ENCODE data around the gene SLC29A1. TPM values are rescaled to one million over a fixed set of nuclear protein-coding genes. Genes with fewer than 3 reads are reported as not detected.

Gene SLC29A1
- total RNA-seq, 1 experiment from 2014 or later, result 108 TPM

DNA sequence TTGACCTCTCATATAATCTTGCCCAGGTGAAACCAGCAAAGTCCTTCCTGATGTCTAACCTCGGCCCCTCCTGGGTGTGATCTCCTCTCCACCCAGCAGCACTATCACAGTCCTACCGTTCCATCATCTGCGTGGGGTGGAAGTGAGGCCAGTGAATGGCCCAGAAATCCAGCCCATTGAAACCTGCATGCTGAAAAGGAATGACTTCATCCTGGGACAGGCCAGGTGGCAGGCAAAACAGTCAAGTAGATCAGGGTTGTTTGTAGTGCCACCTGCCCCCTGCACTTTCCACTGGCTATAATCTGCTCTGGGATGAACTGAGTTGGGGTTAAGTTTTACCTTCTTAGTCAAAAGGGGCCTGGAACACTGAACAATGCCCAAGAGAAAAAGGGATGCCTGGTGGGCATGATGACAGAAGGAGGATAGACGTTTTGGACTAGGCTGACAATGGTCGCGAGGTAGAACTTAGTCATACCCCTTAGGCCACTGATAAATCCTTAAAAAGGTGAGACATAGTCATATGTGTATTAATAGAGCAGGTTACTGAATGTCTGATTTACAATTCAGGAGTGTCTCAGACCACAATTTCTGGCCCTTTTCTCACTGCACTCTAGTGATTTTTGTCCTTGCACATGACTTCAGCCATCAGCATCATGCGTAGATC, 15.4 kb downstream of the SLC29A1 start:
- no TSS peak for BruUV-seq (replicated peaks)
- no peak for DNase-seq (ENCODE audit: low spot score)
- intact Hi-C loops (cut with micrococcal nuclease; ENCODE audit: unreplicated experiment), result loop anchor here (1.0 kb wide), 1 partner anchor 67 kb away; no protein-coding TSS in a partner anchor
- H3K9me3 ChIP-seq (ENCODE audit: low read depth, low read length, poor library complexity, severe bottlenecking), result no peaks in the 10 kb centered on the region
- H3K27me3 ChIP-seq (replicated peaks; ENCODE audit: insufficient read depth, low read depth, low read length, poor library complexity), result no peaks in the 10 kb centered on the region
- H3K4me1 ChIP-seq (ENCODE audit: insufficient read depth, low read length, poor library complexity, severe bottlenecking), result peaks cover 10% of the 10 kb centered on the region
- TF ChIP-seq, protein P1, sequence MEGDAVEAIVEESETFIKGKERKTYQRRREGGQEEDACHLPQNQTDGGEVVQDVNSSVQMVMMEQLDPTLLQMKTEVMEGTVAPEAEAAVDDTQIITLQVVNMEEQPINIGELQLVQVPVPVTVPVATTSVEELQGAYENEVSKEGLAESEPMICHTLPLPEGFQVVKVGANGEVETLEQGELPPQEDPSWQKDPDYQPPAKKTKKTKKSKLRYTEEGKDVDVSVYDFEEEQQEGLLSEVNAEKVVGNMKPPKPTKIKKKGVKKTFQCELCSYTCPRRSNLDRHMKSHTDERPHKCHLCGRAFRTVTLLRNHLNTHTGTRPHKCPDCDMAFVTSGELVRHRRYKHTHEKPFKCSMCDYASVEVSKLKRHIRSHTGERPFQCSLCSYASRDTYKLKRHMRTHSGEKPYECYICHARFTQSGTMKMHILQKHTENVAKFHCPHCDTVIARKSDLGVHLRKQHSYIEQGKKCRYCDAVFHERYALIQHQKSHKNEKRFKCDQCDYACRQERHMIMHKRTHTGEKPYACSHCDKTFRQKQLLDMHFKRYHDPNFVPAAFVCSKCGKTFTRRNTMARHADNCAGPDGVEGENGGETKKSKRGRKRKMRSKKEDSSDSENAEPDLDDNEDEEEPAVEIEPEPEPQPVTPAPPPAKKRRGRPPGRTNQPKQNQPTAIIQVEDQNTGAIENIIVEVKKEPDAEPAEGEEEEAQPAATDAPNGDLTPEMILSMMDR (conservative IDR thresholded peaks at IDR 0.05; ENCODE audit: low read depth, low read length), result no peak
- H3K4me3 ChIP-seq (ENCODE audit: low read depth, low read length, poor library complexity, severe bottlenecking), result no peak overlapping the region
- ChIA-PET POLR2A (ENCODE audit: low non-redundant PET) (no interaction called here), CTCF (interaction anchor here (1.3 kb wide), 1 partner anchor 13 kb away, joined by 11 read pairs; no protein-coding TSS in a partner anchor)
- no peak overlapping the region for H3K27ac ChIP-seq (ENCODE audit: low read depth, low read length, poor library complexity, severe bottlenecking)
- H3K36me3 ChIP-seq (ENCODE audit: insufficient read depth, low read length, poor library complexity, severe bottlenecking), result no peaks in the 10 kb centered on the region

DNA sequence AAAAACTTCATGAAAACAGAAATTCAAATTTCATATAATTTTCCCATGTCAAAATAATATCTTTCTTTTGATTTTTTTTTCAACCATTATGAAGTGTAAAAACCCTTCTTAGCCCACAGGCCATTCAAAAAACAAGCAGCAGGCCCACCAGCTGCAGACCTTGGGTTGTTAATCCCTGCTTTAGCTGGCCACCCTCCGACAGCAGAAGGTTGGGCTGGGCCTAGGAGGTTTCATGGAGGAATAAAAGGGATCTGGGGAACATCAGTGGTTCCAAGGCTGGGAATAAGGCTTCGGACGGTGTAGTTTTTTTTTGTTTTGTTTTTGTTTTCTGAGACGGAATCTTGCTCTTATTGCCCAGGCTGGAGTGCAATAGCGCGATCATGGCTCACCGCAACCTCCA, 19.9 kb downstream of the SLC29A1 start:
- no TSS peak for BruUV-seq (replicated peaks)
- H3K27me3 ChIP-seq (replicated peaks; ENCODE audit: insufficient read depth, low read depth, low read length, poor library complexity), result no peaks in the 10 kb centered on the region
- no peaks in the 10 kb centered on the region for H3K9me3 ChIP-seq (ENCODE audit: low read depth, low read length, poor library complexity, severe bottlenecking)
- H3K4me3 ChIP-seq (ENCODE audit: low read depth, low read length, poor library complexity, severe bottlenecking), result no peak overlapping the region
- ChIA-PET POLR2A (ENCODE audit: low non-redundant PET) (no interaction called here), CTCF (interaction anchor here (0.7 kb wide), 1 partner anchor 36 kb away, joined by 9 read pairs; no protein-coding TSS in a partner anchor)
- no peak for DNase-seq (ENCODE audit: low spot score)
- H3K36me3 ChIP-seq (ENCODE audit: insufficient read depth, low read length, poor library complexity, severe bottlenecking), result peaks cover 5% of the 10 kb centered on the region
- H3K4me1 ChIP-seq (ENCODE audit: insufficient read depth, low read length, poor library complexity, severe bottlenecking), result no peaks in the 10 kb centered on the region
- TF ChIP-seq, protein P1 (conservative IDR thresholded peaks at IDR 0.05; ENCODE audit: low read depth, low read length), result no peak
- TF ChIP-seq EZH2 (IDR thresholded peaks at IDR 0.05; ENCODE audit: borderline replicate concordance, low read depth, low read length, poor library complexity, severe bottlenecking), result no peak
- no peak overlapping the region for H3K27ac ChIP-seq (ENCODE audit: low read depth, low read length, poor library complexity, severe bottlenecking)
- intact Hi-C loops (cut with micrococcal nuclease; ENCODE audit: unreplicated experiment), result no loop called here

DNA sequence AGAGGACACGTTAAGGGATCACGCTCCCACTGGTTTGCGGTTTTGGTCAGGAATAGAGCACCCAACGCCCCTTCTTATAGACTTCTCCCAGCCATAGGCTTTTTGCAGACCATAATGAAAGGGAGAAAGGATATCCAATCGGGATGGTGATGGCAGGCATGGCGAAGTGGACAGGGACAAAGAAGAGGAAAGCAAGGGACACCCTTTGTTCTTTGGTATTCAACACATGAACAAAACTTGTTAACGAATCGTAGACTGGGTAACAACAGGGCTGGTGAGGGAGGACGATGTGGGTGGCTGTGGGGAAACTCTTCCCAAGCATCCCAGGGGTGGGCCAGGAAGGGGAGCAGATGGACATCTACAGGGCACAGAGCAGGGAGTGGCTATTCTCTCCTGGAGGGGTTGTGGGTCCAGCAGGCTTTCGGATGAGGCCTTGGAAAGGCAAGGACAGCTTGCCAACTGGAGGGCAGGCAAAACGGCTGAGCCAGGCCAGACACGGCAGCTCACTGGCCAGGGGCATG, 22.1 kb downstream of the SLC29A1 start:
- H3K27ac ChIP-seq (ENCODE audit: low read depth, low read length, poor library complexity, severe bottlenecking), result no peak overlapping the region
- no TSS peak for BruUV-seq (replicated peaks)
- ChIA-PET POLR2A (ENCODE audit: low non-redundant PET) (no interaction called here), CTCF (no interaction called here)
- no peaks in the 10 kb centered on the region for H3K27me3 ChIP-seq (replicated peaks; ENCODE audit: insufficient read depth, low read depth, low read length, poor library complexity)
- intact Hi-C loops (cut with micrococcal nuclease; ENCODE audit: unreplicated experiment), result no loop called here
- H3K9me3 ChIP-seq (ENCODE audit: low read depth, low read length, poor library complexity, severe bottlenecking), result no peaks in the 10 kb centered on the region
- H3K36me3 ChIP-seq (ENCODE audit: insufficient read depth, low read length, poor library complexity, severe bottlenecking), result peaks cover 27% of the 10 kb centered on the region
- H3K4me3 ChIP-seq (ENCODE audit: low read depth, low read length, poor library complexity, severe bottlenecking), result peak overlapping the region; percentile 80
- no peak for DNase-seq (ENCODE audit: low spot score)
- H3K4me1 ChIP-seq (ENCODE audit: insufficient read depth, low read length, poor library complexity, severe bottlenecking), result peaks cover 19% of the 10 kb centered on the region
- TF ChIP-seq EZH2 (IDR thresholded peaks at IDR 0.05; ENCODE audit: borderline replicate concordance, low read depth, low read length, poor library complexity, severe bottlenecking), result no peak
- TF ChIP-seq, protein P1 (conservative IDR thresholded peaks at IDR 0.05; ENCODE audit: low read depth, low read length), result no peak

All from A673 (cell line).